ENCODE measurements around the gene RAX2. TPM values are rescaled to one million over a fixed set of nuclear protein-coding genes. Genes with fewer than 3 reads are reported as not detected.

Gene RAX2
- total and polyA plus RNA-seq, 2 donors from 2014 or later: not detected

GRCh38 chr19:3775374-3775711 lies 3.3 kb upstream of the RAX2 start:
- Histone ChIP-seq H3K4me1 (ENCODE audit: control insufficient read depth in 2 of 3, insufficient read depth in 2 of 3, low read depth in 1 of 3, low read length in 3 of 3) (no peaks in the 10 kb centered on the region), H3K9ac (ENCODE audit: low read length in 3 of 3) (no peak overlapping the region), H3K27ac (ENCODE audit: low read depth in 2 of 2, low read length in 2 of 2) (no peak overlapping the region), H3K4me3 (ENCODE audit: low read length in 3 of 3) (no peak overlapping the region), H3K27me3 (ENCODE audit: control insufficient read depth, insufficient read depth, low read length) (no peaks in the 10 kb centered on the region), H3K9me3 (ENCODE audit: control insufficient read depth in 2 of 3, insufficient read depth in 1 of 3, low read length in 3 of 3) (no peaks in the 10 kb centered on the region), H3K36me3 (ENCODE audit: control insufficient read depth in 2 of 3, insufficient read depth in 3 of 3, low read length in 3 of 3) (no peaks in the 10 kb centered on the region)
- intact Hi-C loops (cut with DNase I): no loop called here
- TF ChIP-seq, protein P1, sequence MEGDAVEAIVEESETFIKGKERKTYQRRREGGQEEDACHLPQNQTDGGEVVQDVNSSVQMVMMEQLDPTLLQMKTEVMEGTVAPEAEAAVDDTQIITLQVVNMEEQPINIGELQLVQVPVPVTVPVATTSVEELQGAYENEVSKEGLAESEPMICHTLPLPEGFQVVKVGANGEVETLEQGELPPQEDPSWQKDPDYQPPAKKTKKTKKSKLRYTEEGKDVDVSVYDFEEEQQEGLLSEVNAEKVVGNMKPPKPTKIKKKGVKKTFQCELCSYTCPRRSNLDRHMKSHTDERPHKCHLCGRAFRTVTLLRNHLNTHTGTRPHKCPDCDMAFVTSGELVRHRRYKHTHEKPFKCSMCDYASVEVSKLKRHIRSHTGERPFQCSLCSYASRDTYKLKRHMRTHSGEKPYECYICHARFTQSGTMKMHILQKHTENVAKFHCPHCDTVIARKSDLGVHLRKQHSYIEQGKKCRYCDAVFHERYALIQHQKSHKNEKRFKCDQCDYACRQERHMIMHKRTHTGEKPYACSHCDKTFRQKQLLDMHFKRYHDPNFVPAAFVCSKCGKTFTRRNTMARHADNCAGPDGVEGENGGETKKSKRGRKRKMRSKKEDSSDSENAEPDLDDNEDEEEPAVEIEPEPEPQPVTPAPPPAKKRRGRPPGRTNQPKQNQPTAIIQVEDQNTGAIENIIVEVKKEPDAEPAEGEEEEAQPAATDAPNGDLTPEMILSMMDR (IDR thresholded peaks at IDR 0.05; ENCODE audit: borderline replicate concordance, extremely low read depth, insufficient read depth): no peak
- DNase-seq: no peak
- FAIRE-seq: no peak

DNA sequence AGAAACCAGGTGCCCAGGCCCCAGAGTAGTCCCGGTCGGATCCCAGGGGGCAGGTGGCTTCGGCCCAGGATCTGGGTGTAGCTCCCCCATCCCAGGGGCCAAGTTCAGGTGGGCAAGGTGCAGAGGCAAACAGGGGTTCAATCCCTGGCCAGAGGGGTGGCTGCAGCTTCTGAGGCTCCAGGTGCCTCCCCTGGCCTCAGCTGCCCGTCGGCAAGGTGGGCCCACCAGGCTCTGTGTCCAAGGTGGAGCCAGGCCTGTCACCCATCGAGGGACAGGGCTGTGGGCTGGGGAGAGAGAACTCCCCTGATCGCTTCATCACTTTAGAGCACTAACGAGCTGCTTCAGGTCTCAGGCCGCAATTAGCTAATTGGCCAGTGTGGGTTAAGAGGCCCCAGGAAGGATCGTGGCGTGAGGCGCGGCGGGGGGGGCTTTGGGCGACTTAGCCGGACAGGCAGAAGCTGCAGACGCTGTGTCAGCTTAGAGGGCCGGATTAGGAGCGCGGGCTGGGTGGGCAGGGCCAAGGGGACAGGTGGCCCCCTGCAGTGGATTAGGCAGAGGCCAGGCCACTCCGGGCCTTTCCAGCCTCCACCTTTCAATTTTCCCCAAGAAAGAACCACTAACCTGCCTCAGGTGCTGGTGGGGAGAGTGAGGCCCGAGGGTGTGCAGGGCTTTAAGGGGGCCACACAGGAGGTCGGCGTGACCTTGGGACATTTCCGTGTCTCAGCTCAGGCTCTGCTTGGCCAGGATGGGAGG lies 2.8 kb upstream of the RAX2 start:
- FAIRE-seq (no peak), DNase-seq (no peak)
- no peaks in the 10 kb centered on the region for H3K4me1 ChIP-seq (ENCODE audit: control insufficient read depth in 2 of 3, insufficient read depth in 2 of 3, low read depth in 1 of 3, low read length in 3 of 3)
- TF ChIP-seq, protein P1 (IDR thresholded peaks at IDR 0.05; ENCODE audit: borderline replicate concordance, extremely low read depth, insufficient read depth): no peak
- no peaks in the 10 kb centered on the region for H3K9me3 ChIP-seq (ENCODE audit: control insufficient read depth in 2 of 3, insufficient read depth in 1 of 3, low read length in 3 of 3)
- no peak overlapping the region for H3K27ac ChIP-seq (ENCODE audit: low read depth in 2 of 2, low read length in 2 of 2)
- H3K36me3 ChIP-seq (ENCODE audit: control insufficient read depth in 2 of 3, insufficient read depth in 3 of 3, low read length in 3 of 3): no peaks in the 10 kb centered on the region
- H3K9ac ChIP-seq (ENCODE audit: low read length in 3 of 3): no peak overlapping the region
- no peak overlapping the region for H3K4me3 ChIP-seq (ENCODE audit: low read length in 3 of 3)
- intact Hi-C loops (cut with DNase I): no loop called here
- H3K27me3 ChIP-seq (ENCODE audit: control insufficient read depth, insufficient read depth, low read length): no peaks in the 10 kb centered on the region

GRCh38 chr19:3773814-3774515 lies 1.9 kb upstream of the RAX2 start:
- no peak for FAIRE-seq
- Histone ChIP-seq H3K4me1 (ENCODE audit: control insufficient read depth in 2 of 3, insufficient read depth in 2 of 3, low read depth in 1 of 3, low read length in 3 of 3) (no peaks in the 10 kb centered on the region), H3K27ac (ENCODE audit: low read depth in 2 of 2, low read length in 2 of 2) (no peak overlapping the region), H3K36me3 (ENCODE audit: control insufficient read depth in 2 of 3, insufficient read depth in 3 of 3, low read length in 3 of 3) (no peaks in the 10 kb centered on the region), H3K27me3 (ENCODE audit: control insufficient read depth, insufficient read depth, low read length) (no peaks in the 10 kb centered on the region), H3K9me3 (ENCODE audit: control insufficient read depth in 2 of 3, insufficient read depth in 1 of 3, low read length in 3 of 3) (no peaks in the 10 kb centered on the region), H3K4me3 (ENCODE audit: low read length in 3 of 3) (no peak overlapping the region), H3K9ac (ENCODE audit: low read length in 3 of 3) (no peak overlapping the region)
- DNase-seq: no peak
- intact Hi-C loops (cut with DNase I): no loop called here
- TF ChIP-seq, protein P1 (IDR thresholded peaks at IDR 0.05; ENCODE audit: borderline replicate concordance, extremely low read depth, insufficient read depth): no peak
